ENCODE measurements around the gene NBR1.
"Not testable (repeated sequence)": the region's sequence is repeated elsewhere in the genome, so short reads cannot be mapped to it uniquely, and the experiment has no call there.

The NBR1 gene

GRCh38 chr17:43140396-43141332, 30.4 kb upstream of the NBR1 start:
- H3K27me3 ChIP-seq = no peaks in the 10 kb centered on the region
- H3K4me1 ChIP-seq (ENCODE audit: control insufficient read depth in 1 of 2, insufficient read depth in 1 of 2, low read depth in 1 of 2, low read length in 1 of 2) = peaks cover 5 to 10% of the 10 kb centered on the region in 2 experiments
- H3K27ac ChIP-seq = peak overlapping the region; percentile 49
- no peak overlapping the region for H3K4me3 ChIP-seq (ENCODE audit: low read depth in 1 of 2, low read length in 1 of 2)
- no peaks in the 10 kb centered on the region for H3K9me3 ChIP-seq
- H3K36me3 ChIP-seq = peaks cover 6% of the 10 kb centered on the region
- no peak for TF ChIP-seq CTCF (IDR thresholded peaks at IDR 0.05)

- peaks cover 5 to 10% of the 10 kb centered on the region in 2 experiments for H3K4me1 ChIP-seq (ENCODE audit: control insufficient read depth in 1 of 2, insufficient read depth in 1 of 2, low read depth in 1 of 2, low read length in 1 of 2)
Measured at GRCh38 chr17:43142153-43142552, 28.9 kb upstream of the NBR1 start.

GRCh38 chr17:43143201-43143600, 27.8 kb upstream of the NBR1 start:
- Histone ChIP-seq H3K27me3 (no peaks in the 10 kb centered on the region), H3K4me3 (ENCODE audit: low read depth in 1 of 2, low read length in 1 of 2) (no peak overlapping the region), H3K4me1 (ENCODE audit: control insufficient read depth in 1 of 2, insufficient read depth in 1 of 2, low read depth in 1 of 2, low read length in 1 of 2) (peaks cover 5 to 10% of the 10 kb centered on the region in 2 experiments), H3K9me3 (no peaks in the 10 kb centered on the region), H3K36me3 (peaks cover 6% of the 10 kb centered on the region), H3K27ac (no peak overlapping the region)
- TF ChIP-seq CTCF (IDR thresholded peaks at IDR 0.05) = no peak

More at GRCh38 chr17:43142153-43142552, 28.9 kb upstream of the NBR1 start:
- TF ChIP-seq CTCF (IDR thresholded peaks at IDR 0.05) = no peak
- Histone ChIP-seq H3K27ac (no peak overlapping the region), H3K4me3 (ENCODE audit: low read depth in 1 of 2, low read length in 1 of 2) (no peak overlapping the region), H3K9me3 (no peaks in the 10 kb centered on the region), H3K27me3 (no peaks in the 10 kb centered on the region), H3K36me3 (peaks cover 6% of the 10 kb centered on the region)

- Histone ChIP-seq H3K27ac (no peak overlapping the region), H3K4me3 (ENCODE audit: low read depth in 1 of 2, low read length in 1 of 2) (no peak overlapping the region), H3K27me3 (no peaks in the 10 kb centered on the region), H3K9me3 (no peaks in the 10 kb centered on the region), H3K4me1 (ENCODE audit: control insufficient read depth in 1 of 2, insufficient read depth in 1 of 2, low read depth in 1 of 2, low read length in 1 of 2) (no peaks in the 10 kb centered on the region), H3K36me3 (peaks cover 6% of the 10 kb centered on the region)
- no peak for TF ChIP-seq CTCF (IDR thresholded peaks at IDR 0.05)
Measured at GRCh38 chr17:43146649-43147048, 24.4 kb upstream of the NBR1 start.

- no peaks in the 10 kb centered on the region for H3K9me3 ChIP-seq
- TF ChIP-seq CTCF (IDR thresholded peaks at IDR 0.05) = no peak
- H3K4me1 ChIP-seq (ENCODE audit: control insufficient read depth in 1 of 2, insufficient read depth in 1 of 2, low read depth in 1 of 2, low read length in 1 of 2) = no peaks in the 10 kb centered on the region
- no peaks in the 10 kb centered on the region for H3K27me3 ChIP-seq
- H3K27ac ChIP-seq = no peak overlapping the region
- peaks cover 8% of the 10 kb centered on the region for H3K36me3 ChIP-seq
- H3K4me3 ChIP-seq (ENCODE audit: low read depth in 1 of 2, low read length in 1 of 2) = no peak overlapping the region
Measured at GRCh38 chr17:43151880-43152456, 19.0 kb upstream of the NBR1 start.

- H3K4me3 ChIP-seq (ENCODE audit: low read depth in 1 of 2, low read length in 1 of 2); H3K9me3 ChIP-seq; H3K27ac ChIP-seq; H3K4me1 ChIP-seq (ENCODE audit: control insufficient read depth in 1 of 2, insufficient read depth in 1 of 2, low read depth in 1 of 2, low read length in 1 of 2); H3K27me3 ChIP-seq: not testable (repeated sequence)
- H3K36me3 ChIP-seq = peaks cover 11% of the 10 kb centered on the region
Measured at GRCh38 chr17:43153197-43153835, 17.7 kb upstream of the NBR1 start.
